Epithelial cell of proximal tubule (primary cell): ENCODE measurements around the gene USP35. TPM values are rescaled to one million over a fixed set of nuclear protein-coding genes. Genes with fewer than 3 reads are reported as not detected.

ENCODE experiments used
- DNase-seq: peaks from one replicate; pipeline ENCODE4 v3.0.0-alpha.2; 2011; ENCODE audit warnings: low read depth
- H3K4me3 ChIP-seq: 2 replicates; pipeline ENCODE4 v1.5.1; 2011; ENCODE audit warnings: low read depth, mild to moderate bottlenecking, low read length
- CTCF ChIP-seq: conservative IDR thresholded peaks from 2 replicates; pipeline ENCODE4 v1.5.1; 2012; ENCODE audit warnings: low read depth, mild to moderate bottlenecking, low read length
- total RNA-seq: library from RNA; depleted of rRNA; stranded (reverse); fragments of >200 nt; gene quantifications from 2 replicates; pipeline ENCODE4 v1.2.3, GENCODE V29; 2015

The USP35 gene
- total RNA-seq, 1 donor from 2014 or later = 6.1 TPM

- TF ChIP-seq CTCF = no peak
- DNase-seq = no peak
- no peak overlapping the region for H3K4me3 ChIP-seq
These were observed 28.2 kb upstream of the USP35 start for GRCh38 chr11:78160557-78160956.

GRCh38 chr11:78161346-78161745, 27.4 kb upstream of the USP35 start:
- no peak overlapping the region for H3K4me3 ChIP-seq
- no peak for DNase-seq
- no peak for TF ChIP-seq CTCF

GRCh38 chr11:78161962-78162371, 26.8 kb upstream of the USP35 start:
- no peak overlapping the region for H3K4me3 ChIP-seq
- DNase-seq = no peak
- TF ChIP-seq CTCF = no peak

- TF ChIP-seq CTCF = no peak
- H3K4me3 ChIP-seq = no peak overlapping the region
- DNase-seq = no peak
These were observed 24.9 kb upstream of the USP35 start for GRCh38 chr11:78163828-78164227.

- no peak for TF ChIP-seq CTCF
- H3K4me3 ChIP-seq = no peak overlapping the region
- no peak for DNase-seq
These were observed 24.2 kb upstream of the USP35 start for GRCh38 chr11:78164471-78164870.

GRCh38 chr11:78166855-78167469, 21.8 kb upstream of the USP35 start:
- no peak for TF ChIP-seq CTCF
- no peak overlapping the region for H3K4me3 ChIP-seq
- DNase-seq = no peak

GRCh38 chr11:78168539-78169477, 19.9 kb upstream of the USP35 start:
- H3K4me3 ChIP-seq = no peak overlapping the region
- TF ChIP-seq CTCF = no peak
- DNase-seq = no peak
